NCI-H146 (cell line): ENCODE data around the gene EIF1.

ENCODE experiments used
- DNase-seq: peaks from one replicate; lab custom pipeline; 2025; lab: John Stamatoyannopoulos, UW

Gene EIF1

DNA sequence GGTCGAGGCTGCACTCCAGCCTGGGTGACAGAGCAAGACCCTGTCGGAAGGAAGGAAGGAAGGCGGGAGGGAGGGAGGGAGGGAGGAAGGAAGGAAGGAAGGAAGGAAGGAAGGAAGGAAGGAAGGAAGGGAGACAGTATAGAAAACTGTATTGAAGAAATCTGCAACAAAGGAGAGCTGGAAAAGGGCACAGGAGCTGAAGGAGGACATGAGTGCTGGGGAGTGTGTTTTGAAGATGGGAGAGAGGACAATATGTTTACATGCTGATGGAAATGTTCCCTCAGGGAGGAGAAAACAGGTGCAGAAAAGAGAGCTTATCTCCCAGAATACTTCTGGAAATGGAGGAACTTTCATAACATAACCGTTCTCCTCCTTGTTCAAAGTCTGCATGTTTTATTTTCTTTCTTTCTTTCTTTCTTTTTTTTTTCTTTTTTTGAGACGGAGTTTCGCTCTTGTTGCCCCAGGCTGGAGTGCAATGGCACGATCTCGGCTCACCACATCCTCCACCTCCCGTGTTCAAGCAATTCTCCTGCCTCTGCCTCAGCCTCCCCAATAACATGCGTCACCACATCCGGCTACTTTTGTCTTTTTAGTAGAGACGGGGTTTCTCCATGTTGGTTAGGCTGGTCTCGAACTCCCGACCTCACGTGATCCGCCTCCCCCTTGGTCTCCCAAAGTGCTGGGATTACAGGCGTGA is 48.4 kb downstream of the EIF1 start:
- no peak for DNase-seq

DNA sequence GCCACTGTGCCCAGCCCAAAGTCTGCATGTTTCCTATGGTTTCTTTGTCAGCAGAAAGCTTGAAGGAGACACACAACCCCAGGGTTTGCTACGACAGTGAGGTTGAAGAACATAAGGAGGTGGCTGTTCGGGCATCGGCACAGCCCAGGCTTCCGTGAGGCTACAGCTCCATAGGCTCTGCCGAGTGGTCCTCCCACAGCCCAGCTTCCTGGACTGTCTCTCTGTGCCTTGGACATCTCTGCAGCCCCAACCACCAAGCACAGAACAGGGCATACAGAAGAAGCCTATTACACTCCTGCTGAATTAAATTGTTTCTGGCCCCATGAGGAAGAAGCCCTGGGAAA is 49.0 kb downstream of the EIF1 start:
- no peak for DNase-seq

DNA sequence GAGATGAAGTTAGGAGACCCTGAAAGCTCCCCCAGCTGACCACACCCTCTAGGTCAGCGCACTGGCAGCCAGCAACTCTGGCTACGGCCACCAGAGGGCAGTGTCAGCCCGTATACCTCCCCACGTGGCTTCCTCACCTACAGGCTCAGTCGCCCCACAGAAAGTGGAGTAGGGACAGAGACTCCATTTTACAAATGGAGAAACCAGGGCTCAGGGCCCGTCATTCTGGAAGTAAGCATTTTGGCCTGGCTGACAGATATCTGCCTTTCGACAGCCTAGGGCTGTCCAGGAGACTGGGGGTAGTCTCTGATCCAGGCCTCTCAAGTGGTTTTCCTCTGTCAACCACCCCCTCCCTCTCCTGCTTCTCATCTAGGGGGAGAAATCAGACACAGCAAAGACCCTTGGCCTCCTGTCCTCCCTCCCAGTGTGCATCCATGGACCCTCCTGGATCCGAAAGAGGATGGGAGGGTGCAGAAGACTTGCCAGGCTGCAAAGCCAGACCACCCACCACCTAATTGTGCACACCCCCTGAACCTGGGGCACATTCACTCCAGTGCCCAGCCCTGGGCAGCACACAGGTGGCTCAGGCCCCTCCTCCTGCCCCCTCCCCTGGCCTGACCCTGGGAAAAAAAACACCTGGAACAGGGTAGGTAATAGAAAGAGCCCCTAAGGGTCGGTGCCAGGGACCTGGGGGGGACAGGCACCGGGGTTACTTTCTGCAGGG is 49.6 kb downstream of the EIF1 start:
- peak; percentile 81 for DNase-seq

DNA sequence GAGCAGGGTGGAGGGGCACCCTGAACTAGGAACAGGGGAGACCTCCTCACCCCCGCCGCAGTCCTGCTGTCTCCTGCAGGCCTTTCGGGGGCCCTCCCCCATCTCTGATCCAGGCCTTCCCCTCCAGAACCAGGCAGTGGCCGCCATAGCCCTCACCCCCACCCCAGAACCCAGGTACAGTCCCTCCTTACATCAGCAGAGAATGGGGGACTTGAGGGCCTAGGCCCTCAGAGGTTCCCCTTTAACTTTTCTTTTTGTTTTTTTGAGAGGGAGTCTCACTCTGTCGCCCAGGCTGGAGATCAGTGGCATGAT is 50.1 kb downstream of the EIF1 start:
- DNase-seq = no peak

DNA sequence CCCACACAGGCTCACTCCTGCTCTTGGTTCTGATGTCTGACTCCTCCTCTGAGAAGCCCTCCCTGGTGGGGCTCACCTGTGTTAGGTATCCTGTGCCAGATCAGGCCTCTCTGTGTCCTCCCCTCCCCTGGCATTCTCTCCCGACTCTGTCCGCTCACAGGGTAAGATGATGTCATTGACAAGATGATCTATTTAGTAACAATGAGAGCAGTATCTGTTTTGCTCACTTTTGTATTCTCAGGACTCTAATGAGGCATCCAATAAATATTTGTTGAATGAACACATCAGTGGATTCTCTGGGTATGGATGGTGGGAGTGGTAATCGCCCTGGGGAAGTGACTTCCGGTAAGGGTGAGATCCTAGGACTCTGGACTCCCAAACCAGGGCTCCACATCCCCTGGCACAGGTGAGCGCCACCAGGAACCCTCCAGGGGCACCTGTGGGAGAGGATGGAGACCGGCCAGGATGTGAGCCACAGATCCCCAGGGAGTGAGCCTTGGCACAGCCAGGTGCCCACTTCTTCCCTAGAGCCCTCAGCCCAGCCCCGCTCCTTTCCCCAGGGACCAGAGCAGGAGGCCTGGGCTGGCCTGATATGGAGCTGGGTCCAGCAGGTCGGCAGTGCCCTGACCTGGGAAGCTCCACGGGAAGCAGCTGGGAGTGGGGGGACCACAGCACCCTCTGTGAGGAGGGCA is 51.1 kb downstream of the EIF1 start:
- DNase-seq = no peak

DNA sequence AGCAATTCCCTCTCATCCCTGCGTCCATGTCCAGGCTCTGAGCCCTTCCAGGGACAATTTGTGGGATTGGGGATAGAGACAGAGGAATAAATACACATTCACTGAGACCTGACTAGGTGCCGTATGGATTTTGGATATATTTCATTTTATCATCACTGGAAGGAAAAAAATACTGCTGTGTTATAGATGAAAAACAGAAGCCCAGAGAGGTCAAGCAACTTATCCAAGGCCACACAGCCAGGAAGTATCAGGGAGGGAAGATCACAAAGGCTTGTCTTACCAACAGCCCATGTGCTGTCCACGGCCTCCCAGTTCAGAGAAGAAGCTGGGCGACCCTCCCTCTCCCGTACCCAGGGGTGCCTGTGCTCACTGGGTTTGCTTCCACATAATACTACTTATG is 51.8 kb downstream of the EIF1 start:
- no peak for DNase-seq

DNA sequence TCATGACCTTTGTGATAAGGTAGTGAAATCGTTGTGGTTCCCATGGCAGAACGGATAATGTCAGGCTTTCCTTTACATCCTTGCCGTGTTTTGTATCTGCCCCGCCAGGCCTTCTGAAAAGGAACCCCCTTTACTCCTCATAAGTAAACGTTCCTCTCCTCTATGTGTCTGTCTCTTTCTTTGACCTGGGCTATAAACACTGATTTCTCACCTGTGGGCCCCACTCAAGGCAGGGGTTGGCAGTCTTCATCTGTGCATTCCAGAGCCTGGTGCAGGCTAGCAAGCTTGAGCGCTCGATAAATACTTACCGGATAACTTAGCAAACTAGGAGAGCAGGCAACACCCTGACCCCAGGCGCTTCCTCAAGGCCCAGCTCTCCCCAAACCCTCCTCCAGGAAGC is 53.0 kb downstream of the EIF1 start:
- DNase-seq = no peak
